Tibial nerve (tissue), 4 donors: Measurements from ENCODE around the gene SPATS2L.

Source experiments
- EP300 ChIP-seq, 2 donors: sonication (generic); formaldehyde crosslinking; IDR thresholded peaks; one replicate each; pipeline ENCODE4 v1.6.1; 2017; ENCODE audit warnings: antibody characterized with exemption in 2 of 2, mild to moderate bottlenecking in 1 of 2
- POLR2A ChIP-seq, 2 donors: fragments of 450-650 bp; IDR thresholded peaks; one replicate each; pipeline ENCODE4 v1.6.1; 2017; ENCODE audit warnings: antibody characterized with exemption in 2 of 2, mild to moderate bottlenecking in 2 of 2, moderate library complexity in 2 of 2
- TF ChIP-seq, protein P1 (sequence below), 5 experiments: fragments of 200-600 bp in 3 of 5; fragments of 450-650 bp in 2 of 5; sonication (generic) in 3 of 5; IDR thresholded peaks; one replicate each; pipeline ENCODE4 v1.5.1; 2016 to 2019; ENCODE audit warnings: antibody characterized with exemption in 5 of 5, mild to moderate bottlenecking in 3 of 5, moderate library complexity in 2 of 5

DNA sequence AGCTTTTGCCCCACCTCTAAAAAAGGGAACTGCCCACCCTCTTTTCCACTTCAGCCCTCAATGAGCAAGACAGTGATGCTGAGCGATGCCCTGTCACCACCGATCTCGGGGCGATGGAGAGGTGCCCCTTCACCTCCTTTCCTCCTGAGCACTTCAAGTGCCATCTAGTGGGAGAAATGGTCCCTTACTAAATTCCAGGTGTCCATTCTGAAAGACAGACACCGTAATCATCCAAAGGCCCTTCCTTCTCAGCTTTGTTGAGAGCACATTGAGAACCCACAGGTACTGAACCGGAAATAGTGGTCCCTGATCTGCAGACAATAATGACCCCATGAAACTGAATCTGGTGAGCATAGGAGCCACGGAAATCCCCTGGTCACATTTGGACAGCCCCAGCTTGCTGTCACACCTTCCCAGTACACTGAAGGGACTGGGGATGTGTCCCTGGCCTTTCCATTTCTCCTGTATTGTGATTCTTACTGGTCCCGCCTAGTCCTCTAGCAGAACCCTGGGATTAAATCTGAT lies 164.9 kb downstream of the SPATS2L start:
- TF ChIP-seq, protein P1, sequence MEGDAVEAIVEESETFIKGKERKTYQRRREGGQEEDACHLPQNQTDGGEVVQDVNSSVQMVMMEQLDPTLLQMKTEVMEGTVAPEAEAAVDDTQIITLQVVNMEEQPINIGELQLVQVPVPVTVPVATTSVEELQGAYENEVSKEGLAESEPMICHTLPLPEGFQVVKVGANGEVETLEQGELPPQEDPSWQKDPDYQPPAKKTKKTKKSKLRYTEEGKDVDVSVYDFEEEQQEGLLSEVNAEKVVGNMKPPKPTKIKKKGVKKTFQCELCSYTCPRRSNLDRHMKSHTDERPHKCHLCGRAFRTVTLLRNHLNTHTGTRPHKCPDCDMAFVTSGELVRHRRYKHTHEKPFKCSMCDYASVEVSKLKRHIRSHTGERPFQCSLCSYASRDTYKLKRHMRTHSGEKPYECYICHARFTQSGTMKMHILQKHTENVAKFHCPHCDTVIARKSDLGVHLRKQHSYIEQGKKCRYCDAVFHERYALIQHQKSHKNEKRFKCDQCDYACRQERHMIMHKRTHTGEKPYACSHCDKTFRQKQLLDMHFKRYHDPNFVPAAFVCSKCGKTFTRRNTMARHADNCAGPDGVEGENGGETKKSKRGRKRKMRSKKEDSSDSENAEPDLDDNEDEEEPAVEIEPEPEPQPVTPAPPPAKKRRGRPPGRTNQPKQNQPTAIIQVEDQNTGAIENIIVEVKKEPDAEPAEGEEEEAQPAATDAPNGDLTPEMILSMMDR (IDR thresholded peaks at IDR 0.05): peak; percentile 37 to 56 (median 42)
- no peak for TF ChIP-seq POLR2A (IDR thresholded peaks at IDR 0.05)
- no peak for TF ChIP-seq EP300 (IDR thresholded peaks at IDR 0.05)
